Measurements from ENCODE around the gene NCR3LG1. TPM values are rescaled to one million over a fixed set of nuclear protein-coding genes. Genes with fewer than 3 reads are reported as not detected.

The NCR3LG1 gene
- total RNA-seq, 1 donor from 2014 or later: 0.80 TPM

DNA sequence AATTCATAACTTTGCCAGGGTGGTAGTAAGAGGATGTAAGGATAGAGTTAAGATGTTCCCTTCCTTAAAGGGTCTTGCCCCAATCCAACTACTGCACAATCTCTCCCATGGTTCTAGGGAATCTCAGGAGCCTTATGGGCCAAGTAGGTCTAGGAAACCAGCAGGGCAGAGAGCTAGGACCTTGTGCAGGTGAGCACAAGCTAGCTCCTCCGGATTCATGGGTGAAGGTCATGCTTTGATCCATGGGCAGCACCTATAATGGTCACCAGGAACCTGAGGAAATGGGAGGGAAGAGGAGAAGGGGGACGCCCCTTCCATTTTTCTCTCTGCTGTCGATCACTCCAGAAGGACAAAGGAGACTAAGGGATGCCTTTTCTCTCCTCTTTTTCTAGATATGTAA, 20.0 kb downstream of the NCR3LG1 start:
- peaks cover 9% of the 10 kb centered on the region for H3K4me1 ChIP-seq
- H3K9me3 ChIP-seq (replicated peaks): peaks cover 64% of the 10 kb centered on the region
- no peak overlapping the region for H3K27ac ChIP-seq (replicated peaks)
- TF ChIP-seq, protein P1, sequence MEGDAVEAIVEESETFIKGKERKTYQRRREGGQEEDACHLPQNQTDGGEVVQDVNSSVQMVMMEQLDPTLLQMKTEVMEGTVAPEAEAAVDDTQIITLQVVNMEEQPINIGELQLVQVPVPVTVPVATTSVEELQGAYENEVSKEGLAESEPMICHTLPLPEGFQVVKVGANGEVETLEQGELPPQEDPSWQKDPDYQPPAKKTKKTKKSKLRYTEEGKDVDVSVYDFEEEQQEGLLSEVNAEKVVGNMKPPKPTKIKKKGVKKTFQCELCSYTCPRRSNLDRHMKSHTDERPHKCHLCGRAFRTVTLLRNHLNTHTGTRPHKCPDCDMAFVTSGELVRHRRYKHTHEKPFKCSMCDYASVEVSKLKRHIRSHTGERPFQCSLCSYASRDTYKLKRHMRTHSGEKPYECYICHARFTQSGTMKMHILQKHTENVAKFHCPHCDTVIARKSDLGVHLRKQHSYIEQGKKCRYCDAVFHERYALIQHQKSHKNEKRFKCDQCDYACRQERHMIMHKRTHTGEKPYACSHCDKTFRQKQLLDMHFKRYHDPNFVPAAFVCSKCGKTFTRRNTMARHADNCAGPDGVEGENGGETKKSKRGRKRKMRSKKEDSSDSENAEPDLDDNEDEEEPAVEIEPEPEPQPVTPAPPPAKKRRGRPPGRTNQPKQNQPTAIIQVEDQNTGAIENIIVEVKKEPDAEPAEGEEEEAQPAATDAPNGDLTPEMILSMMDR (IDR thresholded peaks at IDR 0.05; ENCODE audit: borderline replicate concordance): no peak
- DNase-seq: no peak
- H3K4me3 ChIP-seq: no peak overlapping the region
- H3K27me3 ChIP-seq (ENCODE audit: low read depth): no peaks in the 10 kb centered on the region
- intact Hi-C loops (cut with micrococcal nuclease): no loop called here
- peaks cover 70% of the 10 kb centered on the region for H3K36me3 ChIP-seq

- H3K4me1 ChIP-seq: peaks cover 23% of the 10 kb centered on the region
- no peak overlapping the region for H3K27ac ChIP-seq (replicated peaks)
- DNase-seq: no peak
- TF ChIP-seq, protein P1 (IDR thresholded peaks at IDR 0.05; ENCODE audit: borderline replicate concordance): no peak
- peaks cover 36% of the 10 kb centered on the region for H3K36me3 ChIP-seq
- intact Hi-C loops (cut with micrococcal nuclease): no loop called here
- no peak overlapping the region for H3K4me3 ChIP-seq
- H3K9me3 ChIP-seq (replicated peaks): peaks cover 46% of the 10 kb centered on the region
- no peaks in the 10 kb centered on the region for H3K27me3 ChIP-seq (ENCODE audit: low read depth)
Measured at GRCh38 chr11:17375547-17375946, 23.9 kb downstream of the NCR3LG1 start.

DNA sequence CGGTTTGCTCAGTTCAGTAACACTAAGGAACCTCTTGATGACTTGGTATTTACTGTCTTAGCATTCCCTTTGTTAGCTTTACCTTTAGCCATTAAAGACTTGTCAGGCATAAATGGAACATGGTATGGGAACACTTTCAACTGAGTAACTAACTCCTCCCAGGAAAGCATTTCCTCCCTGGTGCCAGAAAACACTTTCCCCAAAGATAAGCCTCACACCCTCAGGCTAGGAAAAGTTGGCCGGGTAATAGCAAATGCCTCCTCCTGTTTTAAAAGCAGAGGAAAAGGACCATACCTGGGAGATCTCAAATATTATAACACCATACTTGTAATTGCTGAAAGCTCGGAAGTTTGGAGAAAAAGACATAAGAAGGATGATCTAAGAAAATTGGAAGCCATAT, 24.9 kb downstream of the NCR3LG1 start:
- intact Hi-C loops (cut with micrococcal nuclease): no loop called here
- peaks cover 23% of the 10 kb centered on the region for H3K4me1 ChIP-seq
- peaks cover 27% of the 10 kb centered on the region for H3K36me3 ChIP-seq
- H3K4me3 ChIP-seq: no peak overlapping the region
- H3K27ac ChIP-seq (replicated peaks): no peak overlapping the region
- H3K27me3 ChIP-seq (ENCODE audit: low read depth): no peaks in the 10 kb centered on the region
- DNase-seq: no peak
- peaks cover 36% of the 10 kb centered on the region for H3K9me3 ChIP-seq (replicated peaks)
- TF ChIP-seq, protein P1 (IDR thresholded peaks at IDR 0.05; ENCODE audit: borderline replicate concordance): no peak

GRCh38 chr11:17378655-17379054, 27.1 kb downstream of the NCR3LG1 start:
- peaks cover 15% of the 10 kb centered on the region for H3K9me3 ChIP-seq (replicated peaks)
- peaks cover 37% of the 10 kb centered on the region for H3K4me1 ChIP-seq
- no peaks in the 10 kb centered on the region for H3K27me3 ChIP-seq (ENCODE audit: low read depth)
- TF ChIP-seq, protein P1 (IDR thresholded peaks at IDR 0.05; ENCODE audit: borderline replicate concordance): no peak
- DNase-seq: no peak
- no peak overlapping the region for H3K4me3 ChIP-seq
- H3K27ac ChIP-seq (replicated peaks): no peak overlapping the region
- peaks cover 5% of the 10 kb centered on the region for H3K36me3 ChIP-seq
- intact Hi-C loops (cut with micrococcal nuclease): no loop called here

DNA sequence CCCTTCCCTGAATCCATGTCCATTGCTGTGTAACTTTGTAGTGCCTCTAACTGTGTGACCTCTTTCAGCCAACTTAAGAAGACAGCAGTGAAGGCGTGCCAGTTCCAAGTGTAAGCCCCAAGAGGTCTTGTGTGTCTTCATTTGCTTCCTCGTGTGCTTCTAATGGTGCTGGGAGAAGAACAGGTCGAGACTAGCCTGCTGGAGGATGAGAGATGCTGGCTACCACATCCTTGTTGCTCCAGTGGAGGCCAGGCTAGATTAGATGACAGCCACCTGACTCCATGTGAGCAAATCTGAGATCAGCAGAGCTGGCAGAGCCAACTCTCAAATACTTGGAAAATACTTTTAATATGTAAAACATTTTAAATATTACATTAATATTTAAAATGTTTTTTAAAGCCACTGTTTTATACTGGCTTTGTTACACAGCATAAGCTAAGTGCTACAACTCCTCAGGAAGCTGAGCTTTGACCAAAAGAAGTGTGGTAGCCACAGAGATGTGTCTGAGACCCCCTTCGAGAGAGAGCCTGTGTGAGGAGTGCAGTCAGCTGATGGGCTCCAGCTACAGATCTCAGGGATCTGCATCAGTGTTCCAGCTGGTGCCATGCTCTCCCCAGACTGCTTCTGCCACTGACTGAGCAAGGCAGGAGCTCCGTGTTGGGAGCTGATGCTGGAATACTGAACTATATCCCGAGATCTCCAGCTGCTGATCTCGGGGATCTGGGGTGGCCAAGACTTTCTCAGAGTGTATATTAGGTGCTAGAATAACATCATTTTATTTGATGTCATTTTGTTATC, 28.0 kb downstream of the NCR3LG1 start:
- DNase-seq: no peak
- intact Hi-C loops (cut with micrococcal nuclease): loop anchor here (5.0 kb wide), 1 partner anchor 123 kb away; no protein-coding TSS in a partner anchor

More for the DNA sequence above, 28.0 kb downstream of the NCR3LG1 start:
- TF ChIP-seq, protein P1 (IDR thresholded peaks at IDR 0.05; ENCODE audit: borderline replicate concordance): no peak
- Histone ChIP-seq H3K27ac (replicated peaks) (no peak overlapping the region), H3K27me3 (ENCODE audit: low read depth) (no peaks in the 10 kb centered on the region), H3K36me3 (no peaks in the 10 kb centered on the region), H3K4me3 (no peak overlapping the region), H3K9me3 (replicated peaks) (peaks cover 7% of the 10 kb centered on the region), H3K4me1 (peaks cover 43% of the 10 kb centered on the region)
